GM12872 (cell line): ENCODE data around the gene MSTN.

Experiments
- CTCF ChIP-seq: IDR thresholded peaks from 3 replicates; pipeline ENCODE4 v1.5.1; 2011; ENCODE audit warnings: low read depth, mild to moderate bottlenecking, low read length, moderate library complexity; ENCODE audit not compliant: insufficient read depth

Gene MSTN

GRCh38 chr2:190062601-190063000, at the start of gene MSTN:
MSTN (minus strand) TSS chr2:190062729; CDS start chr2:190062596, 133 bp downstream.
- no peak for TF ChIP-seq CTCF

- no peak for TF ChIP-seq CTCF
Measured at GRCh38 chr2:190111166-190111565, 48.6 kb upstream of the MSTN start.

- no peak for TF ChIP-seq CTCF
Measured at GRCh38 chr2:190110699-190111098, 48.2 kb upstream of the MSTN start.

- no peak for TF ChIP-seq CTCF
Measured at GRCh38 chr2:190110131-190110530, 47.6 kb upstream of the MSTN start.

GRCh38 chr2:190107409-190107808, 44.9 kb upstream of the MSTN start:
- no peak for TF ChIP-seq CTCF

- no peak for TF ChIP-seq CTCF
Measured at GRCh38 chr2:190106783-190107182, 44.3 kb upstream of the MSTN start.

GRCh38 chr2:190105554-190105953, 43.0 kb upstream of the MSTN start:
- no peak for TF ChIP-seq CTCF

- no peak for TF ChIP-seq CTCF
Measured at GRCh38 chr2:190103144-190103543, 40.6 kb upstream of the MSTN start.
